GM12874 (cell line): ENCODE results near the gene VEPH1.

Experiments used
- TF ChIP-seq, protein P1 (sequence below): IDR thresholded peaks from 2 replicates; pipeline ENCODE4 v1.5.1; 2011; ENCODE audit warnings: low read depth, mild to moderate bottlenecking, control low read depth, low read length, moderate library complexity; ENCODE audit not compliant: insufficient read depth

VEPH1 gene

DNA sequence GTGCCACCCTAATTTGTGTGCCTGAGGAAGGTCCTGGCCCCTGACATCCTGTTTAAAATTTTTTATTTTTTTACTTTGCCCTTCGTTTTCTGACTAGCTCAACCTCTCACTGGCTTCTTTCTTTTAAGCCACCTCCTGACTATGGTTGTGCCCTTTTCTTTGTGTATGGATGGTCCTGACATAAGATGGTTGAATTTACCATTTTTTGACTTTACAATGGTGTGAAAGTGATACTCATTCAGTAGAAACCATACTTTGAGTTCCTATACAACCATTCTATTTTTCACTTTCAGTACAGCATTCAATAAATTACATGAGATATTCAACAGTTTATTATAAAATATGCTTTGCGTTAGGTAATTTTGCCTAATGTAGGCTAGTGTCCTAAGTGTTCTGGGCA, 140.9 kb downstream of the VEPH1 start:
- TF ChIP-seq, protein P1, sequence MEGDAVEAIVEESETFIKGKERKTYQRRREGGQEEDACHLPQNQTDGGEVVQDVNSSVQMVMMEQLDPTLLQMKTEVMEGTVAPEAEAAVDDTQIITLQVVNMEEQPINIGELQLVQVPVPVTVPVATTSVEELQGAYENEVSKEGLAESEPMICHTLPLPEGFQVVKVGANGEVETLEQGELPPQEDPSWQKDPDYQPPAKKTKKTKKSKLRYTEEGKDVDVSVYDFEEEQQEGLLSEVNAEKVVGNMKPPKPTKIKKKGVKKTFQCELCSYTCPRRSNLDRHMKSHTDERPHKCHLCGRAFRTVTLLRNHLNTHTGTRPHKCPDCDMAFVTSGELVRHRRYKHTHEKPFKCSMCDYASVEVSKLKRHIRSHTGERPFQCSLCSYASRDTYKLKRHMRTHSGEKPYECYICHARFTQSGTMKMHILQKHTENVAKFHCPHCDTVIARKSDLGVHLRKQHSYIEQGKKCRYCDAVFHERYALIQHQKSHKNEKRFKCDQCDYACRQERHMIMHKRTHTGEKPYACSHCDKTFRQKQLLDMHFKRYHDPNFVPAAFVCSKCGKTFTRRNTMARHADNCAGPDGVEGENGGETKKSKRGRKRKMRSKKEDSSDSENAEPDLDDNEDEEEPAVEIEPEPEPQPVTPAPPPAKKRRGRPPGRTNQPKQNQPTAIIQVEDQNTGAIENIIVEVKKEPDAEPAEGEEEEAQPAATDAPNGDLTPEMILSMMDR: no peak

DNA sequence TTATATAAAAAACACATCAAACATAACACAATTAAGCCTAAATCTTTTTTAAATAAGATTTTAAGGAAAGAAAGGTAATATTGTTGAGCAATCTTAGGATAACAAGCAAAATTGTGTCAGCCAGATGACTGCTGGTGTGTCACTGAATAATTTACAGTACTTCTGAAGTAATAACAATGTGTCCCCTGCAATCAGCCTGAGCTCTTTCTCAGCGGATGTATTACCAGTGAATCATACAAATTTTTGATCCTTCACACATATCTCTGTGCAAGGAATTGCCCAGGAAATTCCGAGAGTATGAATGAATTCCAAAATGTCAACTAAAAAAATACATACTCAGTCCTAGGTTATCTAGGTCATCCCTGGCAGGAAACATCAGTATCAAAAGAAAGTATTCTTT, 143.2 kb downstream of the VEPH1 start:
- TF ChIP-seq, protein P1: no peak

DNA sequence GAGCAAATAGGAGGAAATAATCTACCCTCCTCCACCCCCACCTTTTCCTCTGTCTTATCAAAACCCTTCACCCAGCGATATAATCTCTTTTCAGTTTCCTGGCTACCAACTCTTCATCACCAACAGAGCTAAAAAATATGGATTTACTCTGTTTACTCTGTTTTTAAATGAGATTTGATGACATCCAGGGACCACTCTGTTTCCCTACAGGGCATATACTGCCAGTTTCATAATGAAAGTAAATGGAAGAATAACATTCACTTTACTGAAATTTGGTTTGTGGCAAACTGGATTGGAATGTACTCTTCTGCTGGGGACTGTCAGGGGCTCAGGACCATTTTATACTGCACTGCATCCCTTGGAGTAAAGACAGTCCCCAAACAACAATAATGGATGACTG, 146.7 kb downstream of the VEPH1 start:
- TF ChIP-seq, protein P1: no peak

DNA sequence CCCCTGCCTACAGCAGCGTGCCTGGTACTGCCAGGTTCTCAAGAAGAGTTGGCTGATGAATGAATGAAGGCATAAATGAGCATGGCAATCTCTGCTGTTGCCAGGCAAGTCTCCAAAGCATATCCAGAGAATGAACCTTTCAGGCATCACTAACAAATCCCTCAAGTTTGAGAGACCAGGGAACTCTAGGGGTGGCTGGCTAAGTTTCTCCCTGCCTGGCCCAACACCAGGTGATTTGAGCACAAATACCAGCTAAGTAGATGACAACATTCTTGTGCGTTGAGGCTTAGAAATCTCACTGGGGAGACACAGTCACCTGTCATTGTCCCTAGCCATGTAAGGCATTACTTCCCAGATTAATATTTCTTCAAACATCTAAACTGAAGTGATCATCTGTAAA, 147.9 kb downstream of the VEPH1 start:
- TF ChIP-seq, protein P1: no peak

DNA sequence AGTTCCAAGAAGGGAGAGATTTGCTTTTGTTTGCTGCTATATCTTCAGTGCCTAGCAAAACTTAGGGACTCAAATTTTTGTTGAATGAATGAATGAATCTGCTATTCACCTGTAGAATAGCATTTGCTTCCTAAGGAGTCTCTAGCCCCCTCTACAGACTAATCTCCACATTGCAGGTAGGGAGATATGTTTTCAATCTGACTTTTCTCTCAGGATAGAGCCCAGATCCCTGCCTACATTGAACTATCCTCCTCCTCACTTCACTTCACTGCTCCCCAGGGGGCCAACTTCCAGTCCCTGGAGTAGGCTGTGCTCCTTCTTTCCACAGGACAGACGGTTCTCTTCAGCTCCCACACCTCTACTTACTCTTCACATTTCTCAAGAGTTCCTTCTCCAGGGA, 148.5 kb downstream of the VEPH1 start:
- TF ChIP-seq, protein P1: peak; percentile 52; the same call in 1 of the 2 replicates

DNA sequence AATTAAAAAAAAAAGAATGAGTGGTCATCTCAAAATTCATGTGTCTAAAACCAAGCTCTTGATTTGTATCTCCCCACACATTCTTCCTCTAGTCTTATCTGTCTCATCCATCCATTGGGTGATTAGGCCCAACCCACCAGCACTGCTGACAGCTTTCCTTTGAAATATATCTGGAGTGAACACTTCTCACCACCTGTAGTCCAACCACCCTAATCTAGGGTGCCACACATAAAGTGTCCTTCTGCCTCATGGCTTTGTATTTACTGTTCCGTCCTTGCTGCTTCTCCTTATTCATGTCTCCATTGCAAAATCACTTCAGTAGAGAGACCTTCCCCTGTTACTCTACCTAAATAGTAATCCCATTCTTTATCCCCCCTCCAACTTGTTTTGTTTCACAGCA, 149.0 kb downstream of the VEPH1 start:
- TF ChIP-seq, protein P1: no peak

DNA sequence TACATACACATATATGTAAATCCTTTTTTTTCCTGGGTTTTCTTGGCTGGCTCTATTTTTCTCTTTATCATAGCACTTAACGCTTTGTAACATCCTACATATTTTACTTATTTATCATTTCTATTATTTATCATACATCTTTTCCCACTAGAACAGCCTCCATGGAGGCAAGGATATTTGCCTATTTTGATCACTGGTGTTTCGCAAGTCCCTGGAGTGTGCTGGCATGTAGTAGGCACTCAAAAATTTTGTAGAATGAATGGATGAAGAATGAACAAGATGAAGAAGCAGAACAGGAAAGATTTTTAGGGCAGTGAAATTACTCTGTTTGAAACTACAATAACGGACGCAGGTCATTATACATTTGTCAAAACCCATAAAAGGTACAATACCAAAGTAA, 149.6 kb downstream of the VEPH1 start:
- TF ChIP-seq, protein P1: no peak

DNA sequence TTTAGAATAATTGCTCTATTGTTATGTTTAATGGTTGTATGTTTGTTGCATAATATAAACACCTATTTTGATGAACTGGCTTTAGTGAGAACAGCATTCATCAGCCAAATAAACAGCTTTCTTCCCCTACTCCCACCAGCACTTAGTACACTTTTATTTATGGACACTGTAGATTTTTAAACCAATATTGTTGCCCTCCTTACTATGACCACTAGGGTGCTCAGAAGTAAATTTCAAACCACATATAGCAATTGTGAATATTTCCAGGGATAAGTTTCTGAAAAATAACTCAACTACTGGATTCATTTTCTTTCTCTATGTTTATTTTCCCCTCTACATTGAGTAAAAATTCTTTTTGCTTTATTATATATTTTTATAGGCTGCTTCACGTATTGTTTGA, 151.2 kb downstream of the VEPH1 start:
- TF ChIP-seq, protein P1: 0 out of 2 replicates have a peak, but pooled peaks have one; percentile 9
